Left colon (tissue), 2 donors: Measurements from ENCODE around the gene LRRC38. TPM values are rescaled to one million over a fixed set of nuclear protein-coding genes. Genes with fewer than 3 reads are reported as not detected.

ENCODE experiments used
- ATAC-seq: fragments of 200-7000 bp; cut with Tn5 transposase; one replicate; pipeline ENCODE4 v1.9.1; 2020; ENCODE audit warnings: mild to moderate bottlenecking, moderate library complexity
- DNase-seq, 2 donors: peaks; one replicate each; pipeline ENCODE4 v3.0.0-alpha.2; 2020
- intact Hi-C, 2 donors: fragments of 100-400 bp; cut with DNase I in 1 of 2; cut with micrococcal nuclease in 1 of 2; formaldehyde crosslinking; loops; one replicate each; pipeline versions ENCODE4 v1.11.2 to v1.14.0; 2022; cut with DNase I, micrococcal nuclease
- total RNA-seq, 2 donors: library from RNA; stranded (reverse); fragmentation: NEBNext Ultra II Directional; extraction: Animal tissue kit (Norgen Biotek cat#: 25700); gene quantifications; one replicate each; pipeline ENCODE4 v1.2.1, GENCODE V29; 2021
- donor health status: DM: no; HTN: no; CAD: no.
- donor health status: DM: yes; HTN: yes; CAD: no.

Gene LRRC38
- total RNA-seq, 2 donors from 2014 or later = not detected

GRCh38 chr1:13523780-13524477 lies 10.1 kb upstream of the LRRC38 start:
- intact Hi-C loops = no loop called here
- no peak for DNase-seq

GRCh38 chr1:13520985-13521384 lies 7.2 kb upstream of the LRRC38 start:
- intact Hi-C loops = no loop called here
- ATAC-seq = no peak
- DNase-seq = no peak

More at GRCh38 chr1:13523780-13524477, 10.1 kb upstream of the LRRC38 start:
- no peak for ATAC-seq

GRCh38 chr1:13517193-13517812 lies 3.5 kb upstream of the LRRC38 start:
- DNase-seq = peak in 1 of 2 donors; percentile 8
- intact Hi-C loops = no loop called here
- ATAC-seq = no peak

- ATAC-seq (no peak), DNase-seq (no peak)
- intact Hi-C loops = no loop called here
Measured at GRCh38 chr1:13516606-13517005, 2.8 kb upstream of the LRRC38 start.

GRCh38 chr1:13514821-13515220 lies 1.0 kb upstream of the LRRC38 start:
- DNase-seq = no peak
- intact Hi-C loops = no loop called here
- no peak for ATAC-seq

- DNase-seq = no peak
- no peak for ATAC-seq
- intact Hi-C loops = no loop called here
Measured at GRCh38 chr1:13513063-13513894, 524 bp downstream of the LRRC38 start.

GRCh38 chr1:13512472-13512871 lies 1.3 kb downstream of the LRRC38 start:
- ATAC-seq (no peak), DNase-seq (no peak)
- intact Hi-C loops = no loop called here

- no peak for DNase-seq
- intact Hi-C loops = no loop called here
Measured at GRCh38 chr1:13510499-13510898, 3.3 kb downstream of the LRRC38 start.

GRCh38 chr1:13507075-13507474 lies 6.7 kb downstream of the LRRC38 start:
- intact Hi-C loops = no loop called here
- DNase-seq (no peak), ATAC-seq (no peak)

More at GRCh38 chr1:13510499-13510898, 3.3 kb downstream of the LRRC38 start:
- no peak for ATAC-seq

- no peak for ATAC-seq
- intact Hi-C loops = no loop called here
- no peak for DNase-seq
Measured at GRCh38 chr1:13505020-13505419, 8.8 kb downstream of the LRRC38 start.

- intact Hi-C loops = no loop called here
- DNase-seq = no peak
- ATAC-seq = no peak
Measured at GRCh38 chr1:13500806-13501205, 13.0 kb downstream of the LRRC38 start.

GRCh38 chr1:13499422-13499821 lies 14.4 kb downstream of the LRRC38 start:
- intact Hi-C loops = no loop called here
- DNase-seq (no peak), ATAC-seq (no peak)

- DNase-seq (no peak), ATAC-seq (no peak)
- intact Hi-C loops = no loop called here
Measured at GRCh38 chr1:13498553-13498952, 15.2 kb downstream of the LRRC38 start.

GRCh38 chr1:13495186-13495585 lies 18.6 kb downstream of the LRRC38 start:
- no peak for DNase-seq
- intact Hi-C loops = no loop called here
- ATAC-seq = no peak

- no peak for DNase-seq
- ATAC-seq = no peak
- intact Hi-C loops = no loop called here
Measured at GRCh38 chr1:13494712-13495111, 19.1 kb downstream of the LRRC38 start.

GRCh38 chr1:13494025-13494424 lies 19.8 kb downstream of the LRRC38 start:
- no peak for ATAC-seq
- intact Hi-C loops = no loop called here
- DNase-seq = no peak

- DNase-seq (no peak), ATAC-seq (no peak)
- intact Hi-C loops = no loop called here
Measured at GRCh38 chr1:13492711-13493110, 21.1 kb downstream of the LRRC38 start.

- ATAC-seq (no peak), DNase-seq (no peak)
- intact Hi-C loops = no loop called here
Measured at GRCh38 chr1:13487957-13488356, 25.8 kb downstream of the LRRC38 start.

- ATAC-seq = no peak
- no peak for DNase-seq
- intact Hi-C loops = no loop called here
Measured at GRCh38 chr1:13487143-13487868, 26.5 kb downstream of the LRRC38 start.
